ENCODE results near the gene TFRC.

DNA sequence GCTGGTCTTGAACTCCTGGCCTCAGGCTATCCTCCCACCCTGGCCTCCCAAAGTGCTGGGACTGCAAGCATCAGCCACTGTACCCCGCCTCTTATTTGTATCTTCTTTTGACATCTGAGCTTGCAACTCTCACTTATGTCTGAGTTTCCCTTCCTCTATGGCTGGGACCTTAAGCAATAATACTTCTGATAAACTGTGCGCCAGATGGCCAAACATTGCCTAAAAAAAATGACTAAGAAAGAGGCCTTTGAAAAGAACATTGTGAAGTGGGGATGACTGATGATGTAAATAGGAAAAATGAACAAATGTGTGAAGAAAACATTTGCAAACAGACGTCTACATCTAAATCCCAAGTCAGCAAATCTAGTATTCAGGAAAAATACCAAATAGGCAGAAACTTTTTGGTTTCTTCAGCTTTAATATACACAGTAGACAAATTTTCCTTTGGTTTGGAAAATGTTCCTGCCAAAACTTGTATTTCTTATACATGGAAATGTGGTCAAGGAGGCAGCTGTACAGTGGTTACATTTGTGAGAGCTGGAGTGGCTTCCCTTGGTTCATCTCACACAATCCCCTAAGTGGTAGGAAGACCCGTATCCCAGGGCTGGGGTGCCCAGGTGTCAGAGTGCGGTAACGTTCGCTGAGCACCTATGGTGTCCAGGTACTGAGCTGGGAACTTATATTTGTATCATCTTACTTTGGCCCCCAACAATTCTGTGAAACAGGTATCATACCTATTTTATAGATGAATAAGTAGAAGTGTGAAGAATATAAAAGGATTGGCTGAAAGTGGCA, 11.6 kb upstream of the TFRC start:
- TF ChIP-seq POLR2AphosphoS5 (IDR thresholded peaks at IDR 0.05; ENCODE audit: borderline replicate concordance, low read depth, low read length) = no peak
- no peak for TF ChIP-seq EZH2 (IDR thresholded peaks at IDR 0.05)
